Testis (tissue), 2 donors: ENCODE data around the gene IGFBP3.

Source experiments
- POLR2A ChIP-seq: fragments of 450-650 bp; IDR thresholded peaks from one replicate; pipeline ENCODE4 v1.6.1; 2017; ENCODE audit warnings: antibody characterized with exemption, mild to moderate bottlenecking, moderate library complexity
- TF ChIP-seq, protein P1 (sequence below), 3 experiments: fragments of 450-650 bp in 2 of 3; fragments of 200-600 bp in 1 of 3; sonication (generic) in 1 of 3; IDR thresholded peaks; one replicate each; pipeline ENCODE4 v1.5.1; 2016 to 2019; ENCODE audit warnings: antibody characterized with exemption in 3 of 3, mild to moderate bottlenecking in 2 of 3, moderate library complexity in 1 of 3

- TF ChIP-seq, protein P1, sequence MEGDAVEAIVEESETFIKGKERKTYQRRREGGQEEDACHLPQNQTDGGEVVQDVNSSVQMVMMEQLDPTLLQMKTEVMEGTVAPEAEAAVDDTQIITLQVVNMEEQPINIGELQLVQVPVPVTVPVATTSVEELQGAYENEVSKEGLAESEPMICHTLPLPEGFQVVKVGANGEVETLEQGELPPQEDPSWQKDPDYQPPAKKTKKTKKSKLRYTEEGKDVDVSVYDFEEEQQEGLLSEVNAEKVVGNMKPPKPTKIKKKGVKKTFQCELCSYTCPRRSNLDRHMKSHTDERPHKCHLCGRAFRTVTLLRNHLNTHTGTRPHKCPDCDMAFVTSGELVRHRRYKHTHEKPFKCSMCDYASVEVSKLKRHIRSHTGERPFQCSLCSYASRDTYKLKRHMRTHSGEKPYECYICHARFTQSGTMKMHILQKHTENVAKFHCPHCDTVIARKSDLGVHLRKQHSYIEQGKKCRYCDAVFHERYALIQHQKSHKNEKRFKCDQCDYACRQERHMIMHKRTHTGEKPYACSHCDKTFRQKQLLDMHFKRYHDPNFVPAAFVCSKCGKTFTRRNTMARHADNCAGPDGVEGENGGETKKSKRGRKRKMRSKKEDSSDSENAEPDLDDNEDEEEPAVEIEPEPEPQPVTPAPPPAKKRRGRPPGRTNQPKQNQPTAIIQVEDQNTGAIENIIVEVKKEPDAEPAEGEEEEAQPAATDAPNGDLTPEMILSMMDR (IDR thresholded peaks at IDR 0.05) = no peak
- no peak for TF ChIP-seq POLR2A
Observed at GRCh38 chr7:45874408-45875131, 46.5 kb downstream of the IGFBP3 start.
